ENCODE results near the gene CMTM7.
A peak's percentile ranks its signal among the peaks of the same experiment; 100 is the strongest.

CMTM7 gene

GRCh38 chr3:32413845-32414521 is 22.3 kb downstream of the CMTM7 start:
- DNase-seq (ENCODE audit: low read depth in 2 of 3, low spot score in 1 of 3) = no peak

GRCh38 chr3:32414522-32415202 is 23.0 kb downstream of the CMTM7 start:
- DNase-seq (ENCODE audit: low read depth in 2 of 3, low spot score in 1 of 3) = no peak

GRCh38 chr3:32419742-32420125 is 28.1 kb downstream of the CMTM7 start:
- no peak for DNase-seq (ENCODE audit: low read depth in 2 of 3, low spot score in 1 of 3)

- DNase-seq (ENCODE audit: low read depth in 2 of 3, low spot score in 1 of 3) = peak in 1 of 3 donors; percentile 31
These were observed 28.7 kb downstream of the CMTM7 start for GRCh38 chr3:32420126-32421038.

GRCh38 chr3:32421185-32421584 is 29.5 kb downstream of the CMTM7 start:
- no peak for DNase-seq (ENCODE audit: low read depth in 2 of 3, low spot score in 1 of 3)

- no peak for DNase-seq (ENCODE audit: low read depth in 2 of 3, low spot score in 1 of 3)
These were observed 30.6 kb downstream of the CMTM7 start for GRCh38 chr3:32421991-32422859.

- no peak for DNase-seq (ENCODE audit: low read depth in 2 of 3, low spot score in 1 of 3)
These were observed 31.3 kb downstream of the CMTM7 start for GRCh38 chr3:32422943-32423342.

- DNase-seq (ENCODE audit: low read depth in 2 of 3, low spot score in 1 of 3) = no peak
These were observed 31.9 kb downstream of the CMTM7 start for GRCh38 chr3:32423534-32423933.

GRCh38 chr3:32423956-32424557 is 32.4 kb downstream of the CMTM7 start:
- DNase-seq (ENCODE audit: low read depth in 2 of 3, low spot score in 1 of 3) = no peak

- no peak for DNase-seq (ENCODE audit: low read depth in 2 of 3, low spot score in 1 of 3)
These were observed 33.1 kb downstream of the CMTM7 start for GRCh38 chr3:32424581-32425250.

- DNase-seq (ENCODE audit: low read depth in 2 of 3, low spot score in 1 of 3) = no peak
These were observed 36.7 kb downstream of the CMTM7 start for GRCh38 chr3:32428092-32429068.

GRCh38 chr3:32430900-32431299 is 39.2 kb downstream of the CMTM7 start:
- DNase-seq (ENCODE audit: low read depth in 2 of 3, low spot score in 1 of 3) = no peak

GRCh38 chr3:32431481-32431880 is 39.8 kb downstream of the CMTM7 start:
- no peak for DNase-seq (ENCODE audit: low read depth in 2 of 3, low spot score in 1 of 3)

GRCh38 chr3:32432045-32432710 is 40.5 kb downstream of the CMTM7 start:
- DNase-seq (ENCODE audit: low read depth in 2 of 3, low spot score in 1 of 3) = no peak

GRCh38 chr3:32432711-32433530 is 41.3 kb downstream of the CMTM7 start:
- peak in 1 of 3 donors; percentile 48 for DNase-seq (ENCODE audit: low read depth in 2 of 3, low spot score in 1 of 3)

GRCh38 chr3:32434206-32434605 is 42.6 kb downstream of the CMTM7 start:
- no peak for DNase-seq (ENCODE audit: low read depth in 2 of 3, low spot score in 1 of 3)

Measured in stimulated activated CD4-positive, alpha-beta T cell treated with anti-CD3 and anti-CD28 coated beads, Interleukin-12 subunit alpha, Interleukin-12 subunit beta, amount 100 ng/mL, for 48 hours (primary cell).